C4-2B (cell line): ENCODE results near the gene SCARB1.

Source experiments
- H3K27ac ChIP-seq: fragments of 450-650 bp; 2 replicates; pipeline ENCODE4 v1.5.1; 2017
- CTCF ChIP-seq: fragments of 450-650 bp; conservative IDR thresholded peaks from 2 replicates; pipeline ENCODE4 v1.5.1; 2017; ENCODE audit warnings: mild to moderate bottlenecking
- ZFX ChIP-seq: fragments of 450-650 bp; IDR thresholded peaks from 2 replicates; pipeline ENCODE4 v1.6.1; 2017

SCARB1 gene

DNA sequence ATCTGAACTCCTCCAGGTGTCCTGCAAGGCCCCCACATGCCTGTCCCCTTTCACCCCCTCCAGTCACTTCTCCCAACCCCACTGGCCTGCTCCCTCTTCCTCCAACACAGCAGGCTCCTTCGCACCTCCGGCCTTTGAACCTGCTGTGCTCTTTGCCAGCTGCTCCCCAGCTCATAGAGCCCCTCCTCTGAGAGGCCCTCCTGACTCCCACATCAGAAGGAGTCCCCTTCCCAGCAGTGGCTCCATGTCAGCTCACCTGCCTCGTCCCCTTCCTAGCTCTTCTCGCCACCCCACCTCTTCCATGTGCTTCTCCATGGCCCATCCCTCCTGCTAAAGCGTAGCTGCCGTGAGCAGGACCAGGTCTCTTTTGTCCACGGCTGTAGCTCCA lies 22.1 kb downstream of the SCARB1 start:
- H3K27ac ChIP-seq: no peak overlapping the region
- TF ChIP-seq CTCF (no peak), ZFX (no peak)

- TF ChIP-seq ZFX: no peak
- no peak for TF ChIP-seq CTCF
- peak overlapping the region; percentile 66 for H3K27ac ChIP-seq
These were observed 25.5 kb downstream of the SCARB1 start for GRCh38 chr12:124837958-124838803.

- TF ChIP-seq CTCF (no peak), ZFX (no peak)
- H3K27ac ChIP-seq: peak overlapping the region; percentile 66
These were observed 26.3 kb downstream of the SCARB1 start for GRCh38 chr12:124837249-124837897.

- TF ChIP-seq CTCF (no peak), ZFX (no peak)
These were observed 26.9 kb downstream of the SCARB1 start for GRCh38 chr12:124836759-124837158.

GRCh38 chr12:124835656-124836410 lies 27.8 kb downstream of the SCARB1 start:
- TF ChIP-seq CTCF (no peak), ZFX (no peak)
- H3K27ac ChIP-seq: no peak overlapping the region

More at GRCh38 chr12:124836759-124837158, 26.9 kb downstream of the SCARB1 start:
- no peak overlapping the region; the same call in 1 of the 2 replicates for H3K27ac ChIP-seq

- no peak overlapping the region for H3K27ac ChIP-seq
- TF ChIP-seq ZFX (no peak), CTCF (no peak)
These were observed 28.8 kb downstream of the SCARB1 start for GRCh38 chr12:124834822-124835221.
